Measurements from ENCODE around the gene SBF2.

DNA sequence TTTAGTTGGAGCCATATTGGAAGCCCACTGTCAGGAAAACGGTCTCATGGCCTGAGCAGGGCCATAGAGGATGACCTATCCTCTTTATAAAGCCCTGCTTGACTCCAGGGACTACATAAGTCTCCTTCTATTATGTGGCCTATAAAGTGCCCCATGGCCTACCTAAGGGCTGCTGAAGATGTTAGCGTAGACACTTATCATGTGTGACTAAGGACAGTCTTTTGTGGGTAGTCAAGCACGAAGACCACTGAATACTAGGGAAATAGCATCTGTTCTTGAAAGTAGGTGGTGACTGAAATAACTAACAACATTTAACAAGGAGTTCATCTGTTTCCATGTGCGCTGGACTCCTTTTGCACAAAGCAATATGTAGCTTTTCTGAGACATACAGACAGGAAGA lies 513.1 kb downstream of the SBF2 start:
- no peak for TF ChIP-seq ZNF121 (CRISPR knock-in tag; IDR thresholded peaks at IDR 0.05)
- TF ChIP-seq, protein P1, sequence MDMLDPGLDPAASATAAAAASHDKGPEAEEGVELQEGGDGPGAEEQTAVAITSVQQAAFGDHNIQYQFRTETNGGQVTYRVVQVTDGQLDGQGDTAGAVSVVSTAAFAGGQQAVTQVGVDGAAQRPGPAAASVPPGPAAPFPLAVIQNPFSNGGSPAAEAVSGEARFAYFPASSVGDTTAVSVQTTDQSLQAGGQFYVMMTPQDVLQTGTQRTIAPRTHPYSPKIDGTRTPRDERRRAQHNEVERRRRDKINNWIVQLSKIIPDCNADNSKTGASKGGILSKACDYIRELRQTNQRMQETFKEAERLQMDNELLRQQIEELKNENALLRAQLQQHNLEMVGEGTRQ (IDR thresholded peaks at IDR 0.05; ENCODE audit: low read depth, low read length) = no peak
- TF ChIP-seq, protein P1 (CRISPR knock-in tag; IDR thresholded peaks at IDR 0.05; ENCODE audit: borderline replicate concordance) = no peak
- TF ChIP-seq CREB1 (IDR thresholded peaks at IDR 0.05) = no peak
- TF ChIP-seq CREB1 (CRISPR knock-in tag; IDR thresholded peaks at IDR 0.05) = no peak
- no peak for TF ChIP-seq CTCF (CRISPR knock-in tag; IDR thresholded peaks at IDR 0.05)
- TF ChIP-seq POLR2G (IDR thresholded peaks at IDR 0.05; ENCODE audit: low read depth, low read length) = no peak
- no peak for TF ChIP-seq E2F1 (CRISPR knock-in tag; IDR thresholded peaks at IDR 0.05)
- no peak for TF ChIP-seq CEBPB (IDR thresholded peaks at IDR 0.05; ENCODE audit: borderline replicate concordance, low read depth, low read length)
- TF ChIP-seq RBFOX2 (IDR thresholded peaks at IDR 0.05; ENCODE audit: low read depth, low read length) = no peak
- TF ChIP-seq NR2F1 (CRISPR knock-in tag; IDR thresholded peaks at IDR 0.05) = no peak
- TF ChIP-seq JUN (CRISPR knock-in tag; IDR thresholded peaks at IDR 0.05) = no peak
